Measurements from ENCODE around the gene TRIM43B. TPM values are rescaled to one million over a fixed set of nuclear protein-coding genes. Genes with fewer than 3 reads are reported as not detected.
A peak's percentile ranks its signal among the peaks of the same experiment; 100 is the strongest.
"Not testable (repeated sequence)": the region's sequence is repeated elsewhere in the genome, so short reads cannot be mapped to it uniquely, and the experiment has no call there.

Gene TRIM43B
- total RNA-seq, 1 experiment from 2014 or later = not detected

DNA sequence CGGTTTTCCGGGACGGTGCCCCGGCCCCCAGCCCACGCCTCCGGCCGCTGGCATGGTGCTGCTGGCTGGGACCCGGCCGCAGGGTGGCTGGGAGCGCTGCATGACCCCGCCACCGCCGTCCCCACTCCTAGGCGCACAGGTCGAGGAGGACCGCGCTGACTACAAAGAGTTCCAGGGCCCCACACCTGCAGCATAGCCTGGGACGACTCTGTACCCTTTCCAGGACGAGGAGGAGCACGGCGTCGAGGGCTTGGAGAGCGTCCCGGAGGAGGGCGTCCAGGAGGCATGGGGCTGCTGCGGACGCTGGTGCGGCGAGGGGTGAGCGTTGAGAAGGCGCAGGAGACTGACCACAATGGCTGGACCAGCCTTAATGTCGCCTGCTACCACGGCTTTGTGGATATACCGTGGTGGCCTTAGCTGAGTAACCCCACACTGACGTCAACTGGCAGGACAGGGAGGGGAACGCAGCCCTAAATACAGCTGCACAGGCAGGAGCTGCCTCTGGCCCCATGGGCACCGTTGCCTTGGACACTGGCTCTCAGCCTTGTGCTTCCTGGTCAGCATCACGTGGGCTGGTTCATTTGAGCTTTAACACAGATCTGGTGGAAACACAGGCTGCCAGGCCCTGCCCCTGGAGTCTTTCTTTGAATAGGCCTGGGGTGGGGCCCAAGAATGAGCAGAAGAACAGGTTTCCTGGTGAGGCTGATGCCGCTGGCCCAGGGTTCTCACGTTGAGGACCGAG is 40.9 kb upstream of the TRIM43B start:
- POLR2A ChIA-PET = no interaction called here
- no peak overlapping the region for H3K27ac Mint-ChIP-seq (ENCODE audit: low read depth, unreplicated experiment)
- no TSS peak for BruUV-seq (replicated peaks)
- no peaks in the 10 kb centered on the region for H3K36me3 Mint-ChIP-seq (ENCODE audit: insufficient read depth, unreplicated experiment)
- no peaks in the 10 kb centered on the region for H3K9me3 Mint-ChIP-seq (ENCODE audit: unreplicated experiment)
- no peak for DNase-seq (ENCODE audit: unreplicated experiment)
- TF ChIP-seq, protein P1, sequence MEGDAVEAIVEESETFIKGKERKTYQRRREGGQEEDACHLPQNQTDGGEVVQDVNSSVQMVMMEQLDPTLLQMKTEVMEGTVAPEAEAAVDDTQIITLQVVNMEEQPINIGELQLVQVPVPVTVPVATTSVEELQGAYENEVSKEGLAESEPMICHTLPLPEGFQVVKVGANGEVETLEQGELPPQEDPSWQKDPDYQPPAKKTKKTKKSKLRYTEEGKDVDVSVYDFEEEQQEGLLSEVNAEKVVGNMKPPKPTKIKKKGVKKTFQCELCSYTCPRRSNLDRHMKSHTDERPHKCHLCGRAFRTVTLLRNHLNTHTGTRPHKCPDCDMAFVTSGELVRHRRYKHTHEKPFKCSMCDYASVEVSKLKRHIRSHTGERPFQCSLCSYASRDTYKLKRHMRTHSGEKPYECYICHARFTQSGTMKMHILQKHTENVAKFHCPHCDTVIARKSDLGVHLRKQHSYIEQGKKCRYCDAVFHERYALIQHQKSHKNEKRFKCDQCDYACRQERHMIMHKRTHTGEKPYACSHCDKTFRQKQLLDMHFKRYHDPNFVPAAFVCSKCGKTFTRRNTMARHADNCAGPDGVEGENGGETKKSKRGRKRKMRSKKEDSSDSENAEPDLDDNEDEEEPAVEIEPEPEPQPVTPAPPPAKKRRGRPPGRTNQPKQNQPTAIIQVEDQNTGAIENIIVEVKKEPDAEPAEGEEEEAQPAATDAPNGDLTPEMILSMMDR (IDR thresholded peaks at IDR 0.05; ENCODE audit: unreplicated experiment) = no peak
- H3K4me1 Mint-ChIP-seq (ENCODE audit: insufficient read depth, unreplicated experiment) = no peaks in the 10 kb centered on the region
- CTCF ChIA-PET = no interaction called here
- intact Hi-C loops (cut with micrococcal nuclease) = no loop called here
- H3K4me3 Mint-ChIP-seq (ENCODE audit: unreplicated experiment) = peak overlapping the region; percentile 38
- peaks cover 22% of the 10 kb centered on the region for H3K27me3 Mint-ChIP-seq (ENCODE audit: insufficient read depth, unreplicated experiment)

DNA sequence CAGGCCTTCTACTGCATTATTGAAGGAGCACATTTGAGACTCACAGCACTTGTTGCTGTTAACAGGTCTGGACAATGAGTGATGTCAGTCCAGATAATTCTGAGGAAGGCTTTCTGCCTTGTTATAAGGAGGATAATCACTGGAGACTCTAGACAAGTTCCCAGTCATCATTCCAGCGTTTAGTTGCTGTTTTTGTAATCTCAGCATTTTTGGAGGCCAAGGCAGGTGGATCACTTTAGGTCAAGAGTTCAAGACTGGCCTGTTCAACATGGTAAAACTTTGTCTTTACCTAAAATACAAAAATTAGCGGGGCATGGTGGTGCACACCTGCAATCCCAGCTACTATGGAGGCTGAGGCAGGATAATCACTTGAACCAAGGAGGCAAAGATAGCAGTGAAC is 39.6 kb upstream of the TRIM43B start:
- H3K9me3 Mint-ChIP-seq (ENCODE audit: unreplicated experiment) = no peaks in the 10 kb centered on the region
- no peak overlapping the region for H3K4me3 Mint-ChIP-seq (ENCODE audit: unreplicated experiment)
- peaks cover 33% of the 10 kb centered on the region for H3K27me3 Mint-ChIP-seq (ENCODE audit: insufficient read depth, unreplicated experiment)
- H3K36me3 Mint-ChIP-seq (ENCODE audit: insufficient read depth, unreplicated experiment) = no peaks in the 10 kb centered on the region
- H3K4me1 Mint-ChIP-seq (ENCODE audit: insufficient read depth, unreplicated experiment) = no peaks in the 10 kb centered on the region
- TF ChIP-seq, protein P1 (IDR thresholded peaks at IDR 0.05; ENCODE audit: unreplicated experiment) = no peak
- CTCF ChIA-PET = no interaction called here
- no peak overlapping the region for H3K27ac Mint-ChIP-seq (ENCODE audit: low read depth, unreplicated experiment)
- POLR2A ChIA-PET = no interaction called here
- DNase-seq (ENCODE audit: unreplicated experiment) = no peak
- intact Hi-C loops (cut with micrococcal nuclease) = no loop called here
- no TSS peak for BruUV-seq (replicated peaks)

DNA sequence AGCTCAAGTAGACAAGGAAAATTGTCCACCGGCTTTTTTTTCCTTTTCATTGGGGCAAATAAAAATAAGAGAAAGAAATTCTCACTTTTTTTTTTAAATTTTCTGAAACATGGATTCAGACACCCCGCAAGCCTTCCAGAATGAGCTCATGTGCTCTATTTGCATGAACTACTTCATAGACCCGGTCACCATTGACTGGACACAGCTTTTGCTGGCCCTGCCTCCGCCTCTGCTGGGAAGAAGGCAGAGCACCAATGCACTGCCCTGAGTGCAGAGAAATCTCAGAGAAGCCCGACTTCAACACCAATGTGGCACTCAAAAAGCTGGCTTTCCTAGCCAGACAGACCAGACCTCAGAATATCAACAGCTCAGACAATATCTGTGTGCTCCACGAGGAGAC is 30.2 kb upstream of the TRIM43B start:
- no TSS peak for BruUV-seq (replicated peaks)
- TF ChIP-seq, protein P1 (IDR thresholded peaks at IDR 0.05; ENCODE audit: unreplicated experiment) = no peak
- H3K4me1 Mint-ChIP-seq (ENCODE audit: insufficient read depth, unreplicated experiment) = no peaks in the 10 kb centered on the region
- no peaks in the 10 kb centered on the region for H3K36me3 Mint-ChIP-seq (ENCODE audit: insufficient read depth, unreplicated experiment)
- H3K9me3 Mint-ChIP-seq (ENCODE audit: unreplicated experiment) = no peaks in the 10 kb centered on the region
- ChIA-PET POLR2A (interaction anchor here (0.7 kb wide), 1 partner anchor 17 kb away, joined by 6 read pairs; no protein-coding TSS in a partner anchor), CTCF (no interaction called here)
- DNase-seq (ENCODE audit: unreplicated experiment) = no peak
- H3K27me3 Mint-ChIP-seq (ENCODE audit: insufficient read depth, unreplicated experiment) = peaks cover 53% of the 10 kb centered on the region
- no peak overlapping the region for H3K4me3 Mint-ChIP-seq (ENCODE audit: unreplicated experiment)
- intact Hi-C loops (cut with micrococcal nuclease) = no loop called here
- no peak overlapping the region for H3K27ac Mint-ChIP-seq (ENCODE audit: low read depth, unreplicated experiment)

DNA sequence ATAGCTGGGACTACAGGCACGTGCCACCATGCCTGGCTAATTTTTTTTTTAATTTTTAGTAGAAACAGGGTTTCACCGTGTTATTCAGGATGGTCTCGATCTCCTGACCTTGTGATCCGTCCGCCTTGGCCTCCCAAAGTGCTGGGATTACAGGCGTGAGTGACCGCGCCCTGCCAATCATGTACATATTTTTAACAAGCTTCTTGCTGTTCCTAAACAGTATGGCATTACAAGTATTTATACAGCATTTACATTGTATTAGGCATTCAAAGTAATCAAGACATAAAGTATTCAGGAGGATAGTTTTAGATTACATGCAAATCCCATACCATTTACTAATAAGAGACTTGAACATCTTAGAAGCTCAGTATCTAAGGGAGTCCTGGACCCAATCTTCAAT is 29.7 kb upstream of the TRIM43B start:
- CTCF ChIA-PET = interaction anchor here (0.7 kb wide), 1 partner anchor 560 kb away, joined by 3 read pairs; no protein-coding TSS in a partner anchor
- H3K36me3 Mint-ChIP-seq (ENCODE audit: insufficient read depth, unreplicated experiment); intact Hi-C loops (cut with micrococcal nuclease); H3K4me1 Mint-ChIP-seq (ENCODE audit: insufficient read depth, unreplicated experiment); H3K4me3 Mint-ChIP-seq (ENCODE audit: unreplicated experiment); H3K27ac Mint-ChIP-seq (ENCODE audit: low read depth, unreplicated experiment); H3K9me3 Mint-ChIP-seq (ENCODE audit: unreplicated experiment); DNase-seq (ENCODE audit: unreplicated experiment); BruUV-seq (replicated peaks): not testable (repeated sequence)
- peaks cover 51% of the 10 kb centered on the region for H3K27me3 Mint-ChIP-seq (ENCODE audit: insufficient read depth, unreplicated experiment)
- POLR2A ChIA-PET = interaction anchor here (0.7 kb wide), 1 partner anchor 16 kb away, joined by 6 read pairs; no protein-coding TSS in a partner anchor

Measured in MCF 10A (cell line).